ENCODE data around the gene LMBRD2.

LMBRD2 gene

DNA sequence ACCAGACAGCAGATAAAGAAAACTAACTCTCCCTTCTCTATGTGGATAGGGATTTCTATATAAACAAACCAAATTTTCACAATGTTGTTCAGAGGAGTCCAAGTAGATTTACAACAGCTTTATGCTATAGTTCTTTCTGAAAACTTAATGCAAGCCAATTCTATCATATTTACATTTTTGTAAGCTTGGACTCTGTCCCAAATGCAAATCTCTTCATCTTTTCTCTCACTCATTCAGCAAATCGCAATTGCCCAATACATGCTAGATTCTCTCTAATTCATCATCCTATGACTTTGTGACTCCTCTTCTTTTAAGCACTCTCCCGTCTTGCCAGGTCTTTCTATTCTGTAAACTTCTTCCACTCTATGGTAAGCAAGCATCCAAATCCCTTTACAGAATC, 45.9 kb downstream of the LMBRD2 start:
- H3K79me2 ChIP-seq (ENCODE audit: insufficient read depth, low read depth) = no peaks in the 10 kb centered on the region
- no peak overlapping the region for H3K4me3 ChIP-seq (IDR thresholded peaks at IDR 0.05; ENCODE audit: insufficient read depth, low read depth, low read length)
- no peak overlapping the region for H3K27ac ChIP-seq
- 0 out of 2 replicates have a peak, but pooled peaks cover 2% of the 10 kb centered on the region for H3K36me3 ChIP-seq (ENCODE audit: insufficient read depth)
- H3K4me2 ChIP-seq = no peak overlapping the region
- no peak overlapping the region for H2AFZ ChIP-seq (ENCODE audit: low read depth)
- H4K20me1 ChIP-seq (ENCODE audit: insufficient read depth) = no peaks in the 10 kb centered on the region
- H3K9ac ChIP-seq = no peak overlapping the region
- no peaks in the 10 kb centered on the region for H3K27me3 ChIP-seq (ENCODE audit: insufficient read depth, low read depth)
- no peaks in the 10 kb centered on the region for H3K4me1 ChIP-seq (ENCODE audit: low read depth, poor library complexity, severe bottlenecking)
- TF ChIP-seq, protein P1, sequence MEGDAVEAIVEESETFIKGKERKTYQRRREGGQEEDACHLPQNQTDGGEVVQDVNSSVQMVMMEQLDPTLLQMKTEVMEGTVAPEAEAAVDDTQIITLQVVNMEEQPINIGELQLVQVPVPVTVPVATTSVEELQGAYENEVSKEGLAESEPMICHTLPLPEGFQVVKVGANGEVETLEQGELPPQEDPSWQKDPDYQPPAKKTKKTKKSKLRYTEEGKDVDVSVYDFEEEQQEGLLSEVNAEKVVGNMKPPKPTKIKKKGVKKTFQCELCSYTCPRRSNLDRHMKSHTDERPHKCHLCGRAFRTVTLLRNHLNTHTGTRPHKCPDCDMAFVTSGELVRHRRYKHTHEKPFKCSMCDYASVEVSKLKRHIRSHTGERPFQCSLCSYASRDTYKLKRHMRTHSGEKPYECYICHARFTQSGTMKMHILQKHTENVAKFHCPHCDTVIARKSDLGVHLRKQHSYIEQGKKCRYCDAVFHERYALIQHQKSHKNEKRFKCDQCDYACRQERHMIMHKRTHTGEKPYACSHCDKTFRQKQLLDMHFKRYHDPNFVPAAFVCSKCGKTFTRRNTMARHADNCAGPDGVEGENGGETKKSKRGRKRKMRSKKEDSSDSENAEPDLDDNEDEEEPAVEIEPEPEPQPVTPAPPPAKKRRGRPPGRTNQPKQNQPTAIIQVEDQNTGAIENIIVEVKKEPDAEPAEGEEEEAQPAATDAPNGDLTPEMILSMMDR (conservative IDR thresholded peaks at IDR 0.05; ENCODE audit: low read depth, low read length) = no peak

DNA sequence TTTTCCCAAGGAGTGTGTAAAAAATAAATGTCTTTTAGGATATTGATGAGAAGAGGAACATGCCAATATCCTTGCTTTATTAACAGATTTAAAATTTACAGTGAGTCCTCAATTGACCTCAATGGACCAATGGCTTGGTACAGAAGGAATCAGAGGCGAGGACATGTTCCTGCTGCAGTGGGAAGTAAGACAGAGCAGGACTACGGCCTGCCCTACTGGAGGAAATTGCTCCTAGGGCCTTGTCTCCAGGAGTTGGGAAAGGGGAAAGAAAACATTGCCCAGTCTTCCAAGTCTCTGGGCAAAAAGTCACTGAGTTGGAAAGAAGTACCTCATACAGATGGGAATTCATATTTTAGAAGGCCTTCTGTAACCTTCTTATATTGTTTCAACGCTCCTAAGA, 51.9 kb downstream of the LMBRD2 start:
- Histone ChIP-seq H2AFZ (ENCODE audit: low read depth) (no peak overlapping the region), H3K4me1 (ENCODE audit: low read depth, poor library complexity, severe bottlenecking) (peaks cover 25% of the 10 kb centered on the region), H3K79me2 (ENCODE audit: insufficient read depth, low read depth) (no peaks in the 10 kb centered on the region), H3K4me2 (no peak overlapping the region), H3K4me3 (IDR thresholded peaks at IDR 0.05; ENCODE audit: insufficient read depth, low read depth, low read length) (no peak overlapping the region), H3K36me3 (ENCODE audit: insufficient read depth) (no peaks in the 10 kb centered on the region), H3K9ac (no peak overlapping the region), H4K20me1 (ENCODE audit: insufficient read depth) (no peaks in the 10 kb centered on the region), H3K27ac (no peak overlapping the region), H3K27me3 (ENCODE audit: insufficient read depth, low read depth) (no peaks in the 10 kb centered on the region)
- TF ChIP-seq, protein P1 (conservative IDR thresholded peaks at IDR 0.05; ENCODE audit: low read depth, low read length) = no peak

DNA sequence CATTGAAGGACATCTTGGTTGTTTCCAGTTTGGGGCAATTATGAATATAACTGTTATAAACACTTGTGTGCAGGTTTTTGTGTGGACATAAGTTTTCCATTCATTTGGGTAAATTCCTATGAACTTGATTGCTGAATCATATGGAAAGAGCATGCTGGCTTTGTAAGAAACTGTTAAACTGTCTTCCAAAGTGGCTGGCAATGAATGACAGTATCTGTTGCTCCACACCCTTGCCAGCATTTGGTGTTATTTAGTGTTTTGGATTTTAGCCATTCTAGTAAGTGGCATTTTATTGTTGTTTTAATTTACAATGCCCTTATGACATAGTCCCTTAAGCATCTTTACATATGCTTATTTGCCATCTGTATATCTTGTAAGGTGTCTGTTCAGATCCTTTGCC, 55.2 kb downstream of the LMBRD2 start:
- TF ChIP-seq, protein P1 (conservative IDR thresholded peaks at IDR 0.05; ENCODE audit: low read depth, low read length) = no peak
- Histone ChIP-seq H3K27ac (peak overlapping the region; percentile 71; the same call in 1 of the 2 replicates), H3K4me1 (ENCODE audit: low read depth, poor library complexity, severe bottlenecking) (peaks cover 50% of the 10 kb centered on the region), H2AFZ (ENCODE audit: low read depth) (no peak overlapping the region), H3K4me2 (peak overlapping the region; percentile 47; the same call in 1 of the 2 replicates), H3K79me2 (ENCODE audit: insufficient read depth, low read depth) (no peaks in the 10 kb centered on the region), H3K4me3 (IDR thresholded peaks at IDR 0.05; ENCODE audit: insufficient read depth, low read depth, low read length) (no peak overlapping the region), H4K20me1 (ENCODE audit: insufficient read depth) (no peaks in the 10 kb centered on the region), H3K27me3 (ENCODE audit: insufficient read depth, low read depth) (no peaks in the 10 kb centered on the region), H3K9ac (no peak overlapping the region), H3K36me3 (ENCODE audit: insufficient read depth) (no peaks in the 10 kb centered on the region)

DNA sequence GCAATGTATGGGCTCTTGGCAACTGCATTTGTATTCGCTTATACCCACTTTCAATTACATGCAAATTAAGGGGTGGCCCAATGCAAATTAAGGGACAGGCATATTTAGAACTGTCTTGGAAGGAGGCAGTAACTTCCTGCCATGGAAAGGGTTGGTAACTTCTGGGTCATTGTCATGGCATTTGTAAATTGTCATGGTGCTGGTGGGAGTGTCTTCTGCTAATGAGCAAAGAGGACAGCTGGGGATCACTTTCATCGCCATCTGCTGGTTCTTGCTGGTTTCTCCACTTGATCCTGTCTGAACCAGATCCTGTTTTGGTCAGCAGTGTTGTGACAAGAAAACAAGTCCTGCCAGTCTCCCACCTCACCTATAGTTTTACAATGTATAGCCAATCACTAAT, 61.7 kb downstream of the LMBRD2 start:
- no peak overlapping the region for H3K9ac ChIP-seq
- no peaks in the 10 kb centered on the region for H3K79me2 ChIP-seq (ENCODE audit: insufficient read depth, low read depth)
- H3K4me1 ChIP-seq (ENCODE audit: low read depth, poor library complexity, severe bottlenecking) = peaks cover 43% of the 10 kb centered on the region
- no peak overlapping the region for H2AFZ ChIP-seq (ENCODE audit: low read depth)
- TF ChIP-seq, protein P1 (conservative IDR thresholded peaks at IDR 0.05; ENCODE audit: low read depth, low read length) = peak; percentile 49; the same call in 1 of the 2 replicates
- H3K27ac ChIP-seq = peak overlapping the region; percentile 2; the same call in 1 of the 2 replicates
- no peaks in the 10 kb centered on the region for H3K36me3 ChIP-seq (ENCODE audit: insufficient read depth)
- H3K27me3 ChIP-seq (ENCODE audit: insufficient read depth, low read depth) = no peaks in the 10 kb centered on the region
- H4K20me1 ChIP-seq (ENCODE audit: insufficient read depth) = no peaks in the 10 kb centered on the region
- no peak overlapping the region for H3K4me3 ChIP-seq (IDR thresholded peaks at IDR 0.05; ENCODE audit: insufficient read depth, low read depth, low read length)
- H3K4me2 ChIP-seq = peak overlapping the region; percentile 36; the same call in 1 of the 2 replicates
